KMS-11 (cell line): ENCODE results near the gene ADAMTS9.

Experiments used
- H2AFZ ChIP-seq: fragments of 200-600 bp; sonication (generic); 2 replicates; pipeline ENCODE4 v1.6.1; 2016; ENCODE audit warnings: antibody characterized with exemption, mixed run types, low read depth
- H3K27ac ChIP-seq: fragments of 200-600 bp; sonication (generic); 2 replicates; pipeline ENCODE4 v1.6.1; 2016; ENCODE audit warnings: mild to moderate bottlenecking, mixed run types
- H3K27me3 ChIP-seq: fragments of 200-600 bp; sonication (generic); 2 replicates; pipeline ENCODE4 v1.6.1; 2017; ENCODE audit warnings: mild to moderate bottlenecking, low read depth, mixed run types, moderate library complexity; ENCODE audit not compliant: insufficient read depth
- H3K36me3 ChIP-seq: fragments of 200-600 bp; sonication (generic); 2 replicates; pipeline ENCODE4 v1.6.1; 2017; ENCODE audit warnings: mild to moderate bottlenecking, mixed run types; ENCODE audit not compliant: insufficient read depth
- H3K4me1 ChIP-seq: fragments of 200-600 bp; sonication (generic); 2 replicates; pipeline ENCODE4 v1.6.1; 2016; ENCODE audit warnings: mild to moderate bottlenecking, low read depth, mixed run types; ENCODE audit not compliant: poor library complexity, severe bottlenecking
- H3K4me2 ChIP-seq: fragments of 200-600 bp; sonication (generic); 2 replicates; pipeline ENCODE4 v1.7.0; 2016; ENCODE audit warnings: mild to moderate bottlenecking, mixed run types
- H3K4me3 ChIP-seq: fragments of 200-600 bp; sonication (generic); IDR thresholded peaks from 2 replicates; pipeline ENCODE4 v1.6.1; 2017; ENCODE audit warnings: low read depth, low read length, mixed read lengths; ENCODE audit not compliant: insufficient read depth
- H3K79me2 ChIP-seq: fragments of 200-600 bp; sonication (generic); 2 replicates; pipeline ENCODE4 v1.6.1; 2016; ENCODE audit warnings: low read depth, mixed run types; ENCODE audit not compliant: insufficient read depth
- H3K9ac ChIP-seq: fragments of 200-600 bp; sonication (generic); 2 replicates; pipeline ENCODE4 v1.6.1; 2016; ENCODE audit warnings: mild to moderate bottlenecking, mixed run types
- H4K20me1 ChIP-seq: fragments of 200-600 bp; sonication (generic); 2 replicates; pipeline ENCODE4 v1.6.1; 2016; ENCODE audit warnings: mild to moderate bottlenecking, mixed run types; ENCODE audit not compliant: insufficient read depth
- TF ChIP-seq, protein P1 (sequence below): fragments of 200-600 bp; sonication (generic); conservative IDR thresholded peaks from 2 replicates; pipeline ENCODE4 v1.6.1; 2017; ENCODE audit warnings: low read depth, mild to moderate bottlenecking, antibody characterized with exemption, low read length, moderate library complexity, mixed read lengths

Gene ADAMTS9

DNA sequence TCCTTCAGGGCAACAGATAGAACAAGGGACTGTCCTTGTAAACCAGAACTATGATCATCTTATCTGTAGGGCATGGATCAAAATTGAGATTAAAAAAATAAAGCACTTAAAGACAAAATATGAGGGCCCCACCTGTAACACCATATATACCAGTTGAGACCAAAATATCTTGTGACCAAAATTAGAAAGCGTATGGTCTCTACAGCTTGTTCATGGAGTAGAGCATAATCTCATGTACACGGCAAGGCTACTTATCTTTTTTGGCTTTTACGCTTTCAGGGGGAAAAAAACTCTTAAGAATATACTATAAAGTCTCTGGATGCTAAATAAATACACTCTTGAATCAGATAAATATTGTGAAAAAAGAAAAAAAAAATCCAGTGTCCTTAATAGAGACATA is 49.3 kb downstream of the ADAMTS9 start:
- H3K4me3 ChIP-seq: no peak overlapping the region
- H3K27me3 ChIP-seq: no peaks in the 10 kb centered on the region
- H4K20me1 ChIP-seq: no peaks in the 10 kb centered on the region
- H3K9ac ChIP-seq: no peak overlapping the region
- H3K4me1 ChIP-seq: no peaks in the 10 kb centered on the region
- no peak overlapping the region for H3K4me2 ChIP-seq
- no peaks in the 10 kb centered on the region for H3K79me2 ChIP-seq
- H3K36me3 ChIP-seq: no peaks in the 10 kb centered on the region
- no peak overlapping the region for H3K27ac ChIP-seq
- no peak overlapping the region for H2AFZ ChIP-seq
- TF ChIP-seq, protein P1, sequence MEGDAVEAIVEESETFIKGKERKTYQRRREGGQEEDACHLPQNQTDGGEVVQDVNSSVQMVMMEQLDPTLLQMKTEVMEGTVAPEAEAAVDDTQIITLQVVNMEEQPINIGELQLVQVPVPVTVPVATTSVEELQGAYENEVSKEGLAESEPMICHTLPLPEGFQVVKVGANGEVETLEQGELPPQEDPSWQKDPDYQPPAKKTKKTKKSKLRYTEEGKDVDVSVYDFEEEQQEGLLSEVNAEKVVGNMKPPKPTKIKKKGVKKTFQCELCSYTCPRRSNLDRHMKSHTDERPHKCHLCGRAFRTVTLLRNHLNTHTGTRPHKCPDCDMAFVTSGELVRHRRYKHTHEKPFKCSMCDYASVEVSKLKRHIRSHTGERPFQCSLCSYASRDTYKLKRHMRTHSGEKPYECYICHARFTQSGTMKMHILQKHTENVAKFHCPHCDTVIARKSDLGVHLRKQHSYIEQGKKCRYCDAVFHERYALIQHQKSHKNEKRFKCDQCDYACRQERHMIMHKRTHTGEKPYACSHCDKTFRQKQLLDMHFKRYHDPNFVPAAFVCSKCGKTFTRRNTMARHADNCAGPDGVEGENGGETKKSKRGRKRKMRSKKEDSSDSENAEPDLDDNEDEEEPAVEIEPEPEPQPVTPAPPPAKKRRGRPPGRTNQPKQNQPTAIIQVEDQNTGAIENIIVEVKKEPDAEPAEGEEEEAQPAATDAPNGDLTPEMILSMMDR: no peak

- Histone ChIP-seq H3K9ac (no peak overlapping the region), H3K27me3 (no peaks in the 10 kb centered on the region), H3K4me1 (no peaks in the 10 kb centered on the region), H3K4me3 (no peak overlapping the region), H3K36me3 (no peaks in the 10 kb centered on the region), H3K27ac (no peak overlapping the region), H3K4me2 (no peak overlapping the region), H2AFZ (no peak overlapping the region), H4K20me1 (no peaks in the 10 kb centered on the region), H3K79me2 (no peaks in the 10 kb centered on the region)
- TF ChIP-seq, protein P1: no peak
Observed at GRCh38 chr3:64634417-64634816, 53.4 kb downstream of the ADAMTS9 start.

GRCh38 chr3:64631951-64632350 is 55.8 kb downstream of the ADAMTS9 start:
- Histone ChIP-seq H4K20me1 (no peaks in the 10 kb centered on the region), H3K9ac (no peak overlapping the region), H3K4me2 (no peak overlapping the region), H3K27ac (no peak overlapping the region), H3K27me3 (no peaks in the 10 kb centered on the region), H3K79me2 (no peaks in the 10 kb centered on the region), H2AFZ (no peak overlapping the region), H3K4me3 (no peak overlapping the region), H3K36me3 (no peaks in the 10 kb centered on the region), H3K4me1 (no peaks in the 10 kb centered on the region)
- TF ChIP-seq, protein P1: no peak

DNA sequence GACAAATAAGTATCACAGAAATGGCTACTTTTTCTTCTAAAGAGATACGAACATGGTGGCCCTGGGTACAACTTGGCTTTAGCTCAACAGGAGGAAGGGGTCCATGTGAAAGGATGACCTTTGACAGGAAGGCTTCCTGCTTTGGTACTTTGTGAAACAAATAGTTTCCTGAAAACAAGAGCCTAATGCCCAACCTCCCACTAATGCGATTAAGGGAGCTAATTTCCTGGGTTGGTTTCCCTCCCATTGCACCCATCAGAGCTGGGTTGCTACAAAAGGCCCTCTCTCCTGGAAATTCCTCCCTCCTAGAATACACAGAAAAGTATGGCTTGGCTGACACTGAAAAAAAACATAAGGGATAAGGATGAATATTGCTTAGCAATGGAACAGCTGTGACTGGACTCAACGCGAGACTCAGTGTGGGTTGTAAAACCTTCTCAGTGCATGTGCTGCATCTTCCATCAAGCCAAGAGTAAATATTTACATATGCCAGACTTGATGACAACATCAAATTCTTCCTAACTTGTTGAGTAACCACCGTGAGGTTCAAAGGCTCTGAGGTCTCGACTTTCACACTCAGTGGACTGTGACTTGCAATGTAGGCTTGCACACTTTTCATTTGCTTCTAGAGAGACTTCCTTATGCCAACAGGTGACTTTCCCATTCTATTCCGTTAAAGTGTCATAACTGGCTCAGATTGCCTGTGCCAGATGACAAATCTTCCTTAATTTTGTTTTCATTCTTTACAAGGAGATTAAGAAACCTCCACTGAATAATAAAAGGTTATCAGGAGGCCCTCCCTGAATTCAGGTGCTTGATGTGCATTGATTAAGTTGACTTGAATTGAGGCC is 60.1 kb downstream of the ADAMTS9 start:
- TF ChIP-seq, protein P1: no peak
- no peaks in the 10 kb centered on the region for H3K4me1 ChIP-seq
- no peak overlapping the region for H3K4me2 ChIP-seq
- H3K27ac ChIP-seq: no peak overlapping the region
- H4K20me1 ChIP-seq: no peaks in the 10 kb centered on the region
- H3K36me3 ChIP-seq: no peaks in the 10 kb centered on the region
- no peak overlapping the region for H3K4me3 ChIP-seq
- no peaks in the 10 kb centered on the region for H3K27me3 ChIP-seq
- no peak overlapping the region for H2AFZ ChIP-seq
- H3K79me2 ChIP-seq: no peaks in the 10 kb centered on the region
- H3K9ac ChIP-seq: no peak overlapping the region
